Neuronal stem cell (in vitro differentiated cells): ENCODE results near the gene CELSR2.

Source experiments
- DNase-seq: peaks from one replicate; pipeline ENCODE4 v3.0.0-alpha.2; 2013; ENCODE audit warnings: low spot score
- H2AFZ ChIP-seq: one replicate; pipeline ENCODE4 v1.6.1; 2013; ENCODE audit warnings: mild to moderate bottlenecking, low read length, inconsistent platforms
- H2AK5ac ChIP-seq: 2 replicates; pipeline ENCODE4 v1.6.1; 2013; ENCODE audit warnings: low read depth, mild to moderate bottlenecking, inconsistent platforms, low read length, moderate library complexity, mixed read lengths
- H2BK120ac ChIP-seq: 2 replicates; pipeline ENCODE4 v1.6.1; 2013; ENCODE audit warnings: low read depth, mild to moderate bottlenecking, inconsistent platforms, low read length, moderate library complexity, mixed read lengths
- H2BK12ac ChIP-seq: one replicate; pipeline ENCODE4 v1.6.1; 2013; ENCODE audit warnings: low read length, inconsistent platforms
- H2BK15ac ChIP-seq: 2 replicates; pipeline ENCODE4 v1.6.1; 2013; ENCODE audit warnings: mild to moderate bottlenecking, low read length, inconsistent platforms, mixed read lengths
- H2BK5ac ChIP-seq: one replicate; pipeline ENCODE4 v1.6.1; 2013; ENCODE audit warnings: inconsistent platforms, mild to moderate bottlenecking, low read length, moderate library complexity
- H3K14ac ChIP-seq: one replicate; pipeline ENCODE4 v1.6.1; 2013; ENCODE audit warnings: low read length, inconsistent platforms
- H3K18ac ChIP-seq: 2 replicates; pipeline ENCODE4 v1.6.1; 2013; ENCODE audit warnings: low read length, inconsistent platforms
- H3K23ac ChIP-seq: 2 replicates; pipeline ENCODE4 v1.6.1; 2013; ENCODE audit warnings: low read depth, mild to moderate bottlenecking, mixed read lengths, low read length, inconsistent platforms; ENCODE audit not compliant: poor library complexity
- H3K27ac ChIP-seq: replicated peaks from 3 replicates; pipeline ENCODE4 v1.5.1; 2013; ENCODE audit warnings: low read length, inconsistent platforms
- H3K27me3 ChIP-seq, 3 experiments: 2 replicates each; pipeline ENCODE4 v1.6.1; 2013; ENCODE audit warnings: low read length in 3 of 3, mild to moderate bottlenecking in 2 of 3, inconsistent platforms in 1 of 3, low read depth in 1 of 3, mixed read lengths in 1 of 3, moderate library complexity in 1 of 3; ENCODE audit not compliant: control insufficient read depth in 3 of 3, insufficient read depth in 3 of 3
- H3K36me3 ChIP-seq, 2 donors: replicated peaks in 1 of 2; 2 replicates each; pipeline ENCODE4 v1.6.1; 2013; ENCODE audit warnings: low read length in 2 of 2; ENCODE audit not compliant: control insufficient read depth in 2 of 2, insufficient read depth in 2 of 2
- H3K4ac ChIP-seq: 2 replicates; pipeline ENCODE4 v1.6.1; 2013; ENCODE audit warnings: inconsistent platforms, mild to moderate bottlenecking, low read length, moderate library complexity
- H3K4me1 ChIP-seq, 2 donors: 1 replicate in 1 of 2; 2 replicates in 1 of 2; pipeline ENCODE4 v1.6.1; 2013; ENCODE audit warnings: low read length in 2 of 2, low read depth in 1 of 2; ENCODE audit not compliant: control insufficient read depth in 2 of 2, insufficient read depth in 1 of 2
- H3K4me2 ChIP-seq: one replicate; pipeline ENCODE4 v1.6.1; 2013; ENCODE audit warnings: mild to moderate bottlenecking, low read length, inconsistent platforms; ENCODE audit not compliant: insufficient read depth, poor library complexity, severe bottlenecking
- H3K4me3 ChIP-seq, 2 donors: 2 replicates each; pipeline ENCODE4 v1.5.1; 2013; ENCODE audit warnings: low read length in 2 of 2, mild to moderate bottlenecking in 2 of 2, inconsistent platforms in 1 of 2, moderate library complexity in 1 of 2
- H3K79me1 ChIP-seq: one replicate; pipeline ENCODE4 v1.6.1; 2013; ENCODE audit warnings: low read depth, mild to moderate bottlenecking, inconsistent platforms, low read length, moderate library complexity
- H3K9ac ChIP-seq: one replicate; pipeline ENCODE4 v1.6.1; 2013; ENCODE audit warnings: mild to moderate bottlenecking, low read depth, low read length, inconsistent platforms; ENCODE audit not compliant: poor library complexity
- H3K9me3 ChIP-seq, 2 donors: replicated peaks in 1 of 2; 2 replicates each; pipeline versions ENCODE3 to v1.6.1; 2013; ENCODE audit warnings: low read length in 2 of 2, mild to moderate bottlenecking in 2 of 2, inconsistent platforms in 1 of 2, low read depth in 1 of 2, mixed read lengths in 1 of 2, moderate library complexity in 1 of 2; ENCODE audit not compliant: control insufficient read depth in 2 of 2, insufficient read depth in 1 of 2
- H4K8ac ChIP-seq: one replicate; pipeline ENCODE4 v1.6.1; 2013; ENCODE audit warnings: low read depth, mild to moderate bottlenecking, inconsistent platforms, low read length, moderate library complexity
- H4K91ac ChIP-seq: one replicate; pipeline ENCODE4 v1.6.1; 2013; ENCODE audit warnings: low read length, low read depth, mild to moderate bottlenecking, inconsistent platforms; ENCODE audit not compliant: poor library complexity
- WGBS, 2 donors: extraction: QIAGEN DNeasy Blood & Tissue Kit; methylation state at CpG; one replicate each; pipeline ENCODE4 v1.1.7; 2013; ENCODE audit warnings: missing lambda C conversion rate in 2 of 2, mixed read lengths in 1 of 2; ENCODE audit not compliant: insufficient read length in 2 of 2, insufficient replicate concordance in 1 of 2; ENCODE audit errors: extremely low coverage in 2 of 2; 5-methylcytosine and 5-hydroxymethylcytosine counted together

Gene CELSR2

DNA sequence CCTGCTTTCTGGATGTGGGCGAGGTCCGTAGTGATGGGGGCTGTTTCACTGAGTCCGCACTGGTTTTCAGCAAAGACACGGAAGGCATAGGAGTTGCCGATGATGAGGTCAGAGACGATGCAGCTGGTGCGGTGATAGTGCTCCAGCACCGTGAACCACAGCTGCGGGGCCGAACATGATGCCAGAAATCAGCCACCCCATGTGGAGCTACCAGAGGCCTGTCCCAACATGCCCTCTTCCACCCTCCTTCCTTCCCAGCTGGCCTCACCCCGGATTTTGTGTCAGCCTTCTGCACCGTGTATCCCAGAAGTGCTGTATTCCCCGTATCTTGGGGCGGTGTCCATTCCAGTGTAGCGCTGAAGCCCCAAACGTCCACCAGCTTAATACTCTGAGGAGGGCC lies 47.4 kb downstream of the CELSR2 start:
- Histone ChIP-seq H3K4ac (no peak overlapping the region), H3K9me3 (no peaks in the 10 kb centered on the region), H3K9ac (no peak overlapping the region), H2BK15ac (no peak overlapping the region), H3K18ac (peak overlapping the region; percentile 76), H3K27me3 (no peaks in the 10 kb centered on the region), H4K8ac (no peak overlapping the region), H4K91ac (peak overlapping the region; percentile 32), H2BK120ac (no peak overlapping the region), H3K4me3 (no peak overlapping the region), H3K79me1 (no peaks in the 10 kb centered on the region), H2AFZ (no peak overlapping the region), H3K4me2 (no peak overlapping the region), H2AK5ac (peak overlapping the region; percentile 72), H2BK5ac (no peak overlapping the region), H3K27ac (no peak overlapping the region), H3K4me1 (peaks cover 0 to 7% of the 10 kb centered on the region in 2 donors), H2BK12ac (no peak overlapping the region), H3K36me3 (no peaks in the 10 kb centered on the region), H3K23ac (no peak overlapping the region), H3K14ac (no peak overlapping the region)
- WGBS, 2 donors: no CpG with 5 or more reads among the region's 16 CpGs
- DNase-seq: no peak

DNA sequence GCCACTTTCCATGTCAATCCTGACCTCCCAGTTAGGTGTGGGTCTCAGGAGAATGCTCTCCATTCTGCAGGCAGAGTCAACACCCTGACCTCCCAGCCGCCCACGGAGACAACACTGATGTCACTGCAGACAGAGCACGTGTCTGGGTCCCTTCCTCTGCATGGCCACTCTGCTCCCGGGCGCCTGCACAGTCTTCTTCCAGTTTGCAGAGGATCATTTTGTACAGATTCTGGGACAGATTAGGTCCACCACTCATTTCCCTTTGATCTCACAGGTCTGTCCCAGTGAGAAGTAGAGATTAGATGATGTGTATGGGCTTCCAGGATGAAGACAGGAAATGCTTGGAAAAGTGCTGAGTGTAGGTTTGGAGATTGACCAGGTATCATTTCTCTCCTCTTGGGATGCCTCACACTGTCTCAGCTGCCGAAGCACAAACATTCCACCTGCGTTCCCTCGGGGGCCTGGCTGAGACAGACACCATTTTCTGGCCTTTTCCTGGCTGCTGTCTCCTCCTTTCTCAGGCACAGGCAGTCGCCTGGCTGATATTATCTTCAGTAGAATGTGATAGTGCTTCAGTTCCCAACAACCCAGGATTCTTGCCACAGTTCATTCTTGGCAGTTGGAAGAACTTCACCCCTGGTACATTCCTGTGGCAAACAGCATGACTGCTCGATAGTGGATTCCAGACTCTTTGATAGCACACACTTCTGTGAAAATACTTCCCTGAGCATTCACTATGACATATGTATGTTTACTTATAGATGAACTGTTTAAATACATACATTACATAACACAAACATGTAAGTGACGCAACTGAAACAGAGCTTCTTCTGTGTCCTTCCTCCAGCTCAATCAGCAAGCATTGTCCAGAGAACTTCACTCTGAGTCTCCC lies 49.6 kb downstream of the CELSR2 start:
- DNase-seq: no peak
- Histone ChIP-seq H3K27me3 (no peaks in the 10 kb centered on the region), H2AFZ (peak overlapping the region; percentile 24), H2BK5ac (no peak overlapping the region), H3K9ac (no peak overlapping the region), H3K36me3 (no peaks in the 10 kb centered on the region), H3K27ac (no peak overlapping the region), H3K9me3 (no peaks in the 10 kb centered on the region), H4K8ac (no peak overlapping the region), H3K4me1 (peaks cover 0 to 7% of the 10 kb centered on the region in 2 donors), H4K91ac (no peak overlapping the region), H3K18ac (no peak overlapping the region), H3K4ac (no peak overlapping the region), H2BK12ac (no peak overlapping the region), H2AK5ac (no peak overlapping the region), H2BK120ac (no peak overlapping the region), H3K23ac (no peak overlapping the region), H3K4me3 (no peak overlapping the region), H2BK15ac (no peak overlapping the region), H3K4me2 (no peak overlapping the region), H3K79me1 (no peaks in the 10 kb centered on the region), H3K14ac (no peak overlapping the region)
- WGBS, 2 donors: no CpG with 5 or more reads among the region's 11 CpGs

GRCh38 chr1:109299558-109300343 lies 50.4 kb downstream of the CELSR2 start:
- no peak for DNase-seq
- no CpG with 5 or more reads among the region's 20 CpGs for WGBS, 2 donors
- H2BK5ac ChIP-seq: no peak overlapping the region

DNA sequence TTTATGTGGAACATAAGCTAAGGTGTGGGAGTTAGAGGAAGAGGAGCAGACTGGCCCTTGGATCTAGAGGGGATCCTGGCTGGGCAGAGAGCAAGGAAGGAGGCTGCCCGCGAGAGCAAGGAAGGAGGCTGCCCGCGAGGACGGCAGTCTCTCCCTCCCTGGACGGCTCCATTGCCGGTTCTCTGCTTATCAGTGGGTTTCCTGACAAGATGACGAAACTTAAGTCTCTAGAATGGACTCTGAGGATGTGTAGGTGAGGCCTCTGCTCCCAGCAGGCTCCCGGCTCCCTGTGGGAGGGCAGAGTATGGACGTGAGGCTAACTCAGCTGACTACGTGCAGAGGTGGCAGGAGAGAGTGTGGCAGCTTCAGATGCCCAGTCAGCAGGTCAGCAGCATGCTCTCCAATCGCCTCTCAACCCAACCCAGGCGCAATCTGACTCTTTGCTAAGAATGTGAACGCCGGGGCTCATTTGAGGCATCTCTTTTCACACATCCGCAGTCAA lies 51.4 kb downstream of the CELSR2 start:
- Histone ChIP-seq H3K9ac (no peak overlapping the region), H4K91ac (no peak overlapping the region), H3K4me2 (no peak overlapping the region), H3K4me1 (peaks cover 4 to 12% of the 10 kb centered on the region in 2 donors), H3K9me3 (no peaks in the 10 kb centered on the region), H2BK12ac (no peak overlapping the region), H2BK5ac (no peak overlapping the region), H3K27me3 (no peaks in the 10 kb centered on the region), H2BK15ac (no peak overlapping the region), H3K4me3 (no peak overlapping the region), H3K79me1 (no peaks in the 10 kb centered on the region), H3K14ac (no peak overlapping the region), H4K8ac (no peak overlapping the region), H3K4ac (no peak overlapping the region), H3K36me3 (no peaks in the 10 kb centered on the region), H2BK120ac (no peak overlapping the region), H2AK5ac (no peak overlapping the region), H3K27ac (no peak overlapping the region), H3K23ac (no peak overlapping the region), H3K18ac (no peak overlapping the region), H2AFZ (no peak overlapping the region)
- DNase-seq: no peak
- no CpG with 5 or more reads among the region's 16 CpGs for WGBS, 2 donors

More at GRCh38 chr1:109299558-109300343, 50.4 kb downstream of the CELSR2 start:
- Histone ChIP-seq H3K4me1 (peaks cover 3 to 11% of the 10 kb centered on the region in 2 donors), H3K4ac (no peak overlapping the region), H2BK120ac (peak overlapping the region; percentile 1), H3K4me2 (no peak overlapping the region), H2BK12ac (no peak overlapping the region), H3K27ac (no peak overlapping the region), H4K91ac (no peak overlapping the region), H3K36me3 (no peaks in the 10 kb centered on the region), H3K9me3 (no peaks in the 10 kb centered on the region), H3K23ac (no peak overlapping the region), H3K79me1 (no peaks in the 10 kb centered on the region), H3K14ac (no peak overlapping the region), H3K18ac (peak overlapping the region; percentile 11), H2AK5ac (no peak overlapping the region), H2AFZ (peak overlapping the region; percentile 5), H3K9ac (no peak overlapping the region), H4K8ac (no peak overlapping the region), H3K27me3 (no peaks in the 10 kb centered on the region), H2BK15ac (peak overlapping the region; percentile 70), H3K4me3 (no peak overlapping the region)
